AG09319 (cell line): ENCODE measurements around the gene ENTPD2.

ENCODE experiments used
- DNase-seq: peaks from one replicate; pipeline ENCODE4 v3.0.0-alpha.2; 2010; ENCODE audit warnings: low read depth; ENCODE audit errors: extremely low read depth
- TF ChIP-seq, protein P1 (sequence below): IDR thresholded peaks from 2 replicates; pipeline ENCODE4 v1.5.1; 2011; ENCODE audit warnings: low read depth, mild to moderate bottlenecking, inconsistent platforms, low read length, moderate library complexity

ENTPD2 gene

GRCh38 chr9:137071282-137071681, 17.4 kb upstream of the ENTPD2 start:
- TF ChIP-seq, protein P1, sequence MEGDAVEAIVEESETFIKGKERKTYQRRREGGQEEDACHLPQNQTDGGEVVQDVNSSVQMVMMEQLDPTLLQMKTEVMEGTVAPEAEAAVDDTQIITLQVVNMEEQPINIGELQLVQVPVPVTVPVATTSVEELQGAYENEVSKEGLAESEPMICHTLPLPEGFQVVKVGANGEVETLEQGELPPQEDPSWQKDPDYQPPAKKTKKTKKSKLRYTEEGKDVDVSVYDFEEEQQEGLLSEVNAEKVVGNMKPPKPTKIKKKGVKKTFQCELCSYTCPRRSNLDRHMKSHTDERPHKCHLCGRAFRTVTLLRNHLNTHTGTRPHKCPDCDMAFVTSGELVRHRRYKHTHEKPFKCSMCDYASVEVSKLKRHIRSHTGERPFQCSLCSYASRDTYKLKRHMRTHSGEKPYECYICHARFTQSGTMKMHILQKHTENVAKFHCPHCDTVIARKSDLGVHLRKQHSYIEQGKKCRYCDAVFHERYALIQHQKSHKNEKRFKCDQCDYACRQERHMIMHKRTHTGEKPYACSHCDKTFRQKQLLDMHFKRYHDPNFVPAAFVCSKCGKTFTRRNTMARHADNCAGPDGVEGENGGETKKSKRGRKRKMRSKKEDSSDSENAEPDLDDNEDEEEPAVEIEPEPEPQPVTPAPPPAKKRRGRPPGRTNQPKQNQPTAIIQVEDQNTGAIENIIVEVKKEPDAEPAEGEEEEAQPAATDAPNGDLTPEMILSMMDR, result no peak
- no peak for DNase-seq

- no peak for DNase-seq
- TF ChIP-seq, protein P1, result no peak; the same call in 1 of the 2 replicates
These were observed 17.0 kb upstream of the ENTPD2 start for GRCh38 chr9:137070906-137071275.

GRCh38 chr9:137070201-137070905, 16.5 kb upstream of the ENTPD2 start, which contains the start of gene SAPCD2:
TSS of gene SAPCD2 (minus strand) at chr9:137070557. CDS start at chr9:137070460, 97 bp downstream.
- DNase-seq, result no peak
- TF ChIP-seq, protein P1, result no peak

DNA sequence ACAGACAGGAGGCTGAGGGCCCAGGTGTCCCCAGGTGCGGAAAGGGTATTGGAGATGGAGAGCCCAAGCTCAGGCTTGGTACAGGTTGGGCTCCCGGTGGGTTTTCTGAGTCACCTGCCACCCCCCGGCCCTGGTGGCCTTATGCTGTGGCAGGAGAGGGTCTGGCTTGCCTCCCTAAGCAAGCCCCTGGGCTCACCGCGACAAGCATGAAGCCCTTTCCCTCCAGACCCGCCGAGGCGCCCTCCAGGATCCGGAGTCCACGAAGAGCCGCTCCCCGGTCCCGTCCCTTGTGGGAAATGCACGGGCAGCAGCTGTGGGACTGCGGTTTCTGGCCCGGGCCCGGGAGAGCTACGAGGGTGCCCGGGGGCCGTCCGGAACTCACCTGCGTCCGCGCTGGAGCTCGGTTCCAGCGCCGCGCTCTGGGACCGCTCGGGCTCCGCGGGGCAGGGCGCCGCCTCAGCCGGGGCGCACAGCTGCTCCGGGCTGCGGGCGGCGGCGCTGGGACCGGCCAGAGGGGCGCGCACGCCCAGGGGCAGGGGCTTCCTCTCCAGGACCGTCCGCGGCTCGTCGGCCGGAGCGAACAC, 15.7 kb upstream of the ENTPD2 start:
- no peak for DNase-seq
- TF ChIP-seq, protein P1, result no peak

DNA sequence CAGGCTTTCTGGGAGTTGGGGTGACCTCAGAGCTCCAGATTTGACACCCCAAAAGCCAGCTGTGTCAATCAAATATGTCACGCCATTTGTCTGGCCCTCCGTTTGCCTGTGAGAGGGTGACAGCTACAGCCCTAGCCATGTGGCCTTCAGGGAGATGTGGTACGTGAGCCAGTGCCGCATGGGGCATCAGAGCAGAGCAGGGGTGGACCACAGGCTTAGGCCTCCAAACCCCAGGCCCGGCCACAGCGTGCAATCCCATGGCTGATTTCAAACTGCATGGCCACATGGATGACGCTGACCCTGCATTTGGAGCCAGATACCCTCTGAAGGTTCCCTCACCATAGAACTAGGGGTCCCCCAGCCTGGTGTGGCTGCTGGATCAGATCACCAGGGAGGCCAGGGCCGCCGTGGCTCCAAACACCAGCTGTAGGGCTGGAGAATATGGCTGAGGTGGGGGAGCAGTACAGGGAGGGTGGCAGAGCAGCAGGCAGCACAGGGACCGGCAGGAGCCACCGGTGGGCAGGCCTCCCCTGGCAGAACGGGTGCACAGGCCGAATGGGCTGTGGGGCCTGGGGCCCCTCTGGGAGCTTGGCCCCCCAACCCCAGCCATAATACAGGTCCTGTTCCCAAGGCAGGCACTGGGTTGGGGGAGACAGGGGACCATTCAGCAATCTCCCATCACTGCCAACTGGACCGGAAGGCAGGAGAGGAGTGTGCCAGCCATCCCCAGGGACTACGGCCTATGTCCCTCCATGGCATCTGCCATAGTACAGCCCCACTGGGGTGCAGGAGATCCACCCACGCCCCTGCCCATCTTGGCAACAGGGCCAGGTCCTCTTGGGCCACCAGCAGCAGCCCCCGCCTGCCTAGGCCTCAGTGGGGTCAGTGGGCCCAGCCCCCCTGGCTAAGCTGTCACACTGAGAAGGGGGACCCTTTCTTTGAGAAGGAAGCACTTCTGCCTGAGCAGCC, 15.0 kb upstream of the ENTPD2 start:
- DNase-seq, result no peak
- TF ChIP-seq, protein P1, result no peak

- DNase-seq, result no peak
- TF ChIP-seq, protein P1, result peak; percentile 85
These were observed 14.1 kb upstream of the ENTPD2 start for GRCh38 chr9:137067860-137068538.
